HG02884 (cell line): ENCODE measurements around the gene B9D2.

Experiments
- ATAC-seq: cut with Tn5 transposase; IDR thresholded peaks from one replicate; pipeline ENCODE4 v1.9.1; 2021; ENCODE audit warnings: mild to moderate bottlenecking, moderate library complexity; ENCODE audit not compliant: unreplicated experiment

The B9D2 gene

DNA sequence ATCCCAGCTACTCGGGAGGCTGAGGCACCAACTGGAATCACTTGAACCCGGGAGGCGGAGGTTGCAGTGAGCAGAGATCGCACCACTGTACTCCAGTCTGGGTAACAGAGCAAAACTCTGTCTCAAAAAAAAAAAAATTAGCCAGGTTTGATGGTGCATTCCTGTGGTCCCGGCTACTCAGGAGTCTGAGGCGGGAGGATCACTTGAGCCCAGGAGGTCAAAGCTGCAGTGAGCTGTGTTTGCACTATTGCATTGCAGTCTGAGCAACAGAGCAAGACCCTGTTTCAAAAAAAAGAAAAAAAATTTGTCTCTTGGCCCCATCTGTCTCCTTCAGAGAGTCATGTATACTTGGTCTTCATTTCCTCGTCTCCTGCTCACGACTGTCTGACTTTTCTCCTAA, 52.3 kb downstream of the B9D2 start:
- no peak for ATAC-seq

- ATAC-seq, result no peak
These were observed 52.9 kb downstream of the B9D2 start for GRCh38 chr19:41311072-41311471.

- no peak for ATAC-seq
These were observed 53.7 kb downstream of the B9D2 start, which contains the start of gene CCDC97 for GRCh38 chr19:41310033-41310831. CCDC97 (plus strand) TSS chr19:41310172; CDS start chr19:41310311, 139 bp downstream.

GRCh38 chr19:41309180-41310032, 54.5 kb downstream of the B9D2 start:
- no peak for ATAC-seq

DNA sequence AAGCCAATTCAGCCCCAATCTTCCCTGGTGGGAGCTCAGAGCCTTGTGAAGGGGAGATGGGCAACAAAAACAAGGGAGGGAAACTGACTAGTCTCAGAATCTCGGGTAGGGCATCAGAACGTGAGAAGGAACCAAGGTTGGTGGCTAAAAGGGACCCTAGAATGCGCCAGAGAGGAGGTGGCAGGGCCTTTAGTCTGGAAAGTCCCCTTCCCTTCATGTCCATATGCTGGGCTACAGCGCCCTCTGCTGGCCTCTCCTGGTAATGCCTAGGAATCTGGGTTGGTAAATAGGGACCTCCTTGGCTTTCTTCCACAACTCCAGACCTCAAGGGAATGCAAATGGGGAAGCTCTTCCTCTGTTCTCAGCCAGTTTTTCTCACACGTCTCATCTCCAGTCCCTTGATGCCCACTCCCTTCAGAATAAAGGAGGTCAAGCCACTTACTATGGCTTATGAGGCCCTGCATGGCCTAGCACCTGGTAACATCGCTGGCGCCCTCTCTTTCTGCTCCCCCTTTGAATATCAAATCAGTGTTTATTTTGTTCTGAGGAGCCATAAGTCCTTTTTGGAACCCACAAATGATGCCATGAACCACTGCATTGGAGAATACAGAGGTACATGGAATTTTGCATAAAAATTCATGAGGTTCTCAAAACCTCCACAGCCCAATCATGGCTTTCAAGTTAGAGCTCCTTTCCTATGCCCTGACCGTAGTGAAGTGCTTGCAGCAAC, 55.3 kb downstream of the B9D2 start:
- no peak for ATAC-seq

DNA sequence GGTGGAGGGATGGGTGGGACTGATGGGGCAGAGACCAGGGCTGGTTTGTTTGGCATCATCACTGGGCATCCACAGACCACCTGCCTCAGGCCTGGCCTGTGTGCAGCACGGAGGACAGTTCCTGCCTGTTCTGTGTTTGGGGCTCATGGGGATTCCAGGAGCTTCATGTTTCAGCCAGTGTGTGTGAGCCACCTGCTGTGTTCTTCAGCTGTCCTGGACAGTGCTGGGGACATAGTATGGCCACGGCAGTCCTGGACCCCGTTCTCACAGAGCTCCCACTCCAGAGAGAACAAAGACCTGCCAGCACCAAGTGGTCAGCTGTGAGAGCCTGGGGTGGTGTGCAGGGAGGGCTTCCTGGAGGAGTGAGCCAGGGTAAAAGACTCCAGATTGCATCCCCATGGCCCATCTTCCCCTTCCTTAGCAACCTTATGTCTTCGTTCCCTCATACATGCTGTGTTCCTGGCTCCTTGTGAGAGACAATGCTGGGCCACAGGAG, 55.9 kb downstream of the B9D2 start:
- no peak for ATAC-seq

DNA sequence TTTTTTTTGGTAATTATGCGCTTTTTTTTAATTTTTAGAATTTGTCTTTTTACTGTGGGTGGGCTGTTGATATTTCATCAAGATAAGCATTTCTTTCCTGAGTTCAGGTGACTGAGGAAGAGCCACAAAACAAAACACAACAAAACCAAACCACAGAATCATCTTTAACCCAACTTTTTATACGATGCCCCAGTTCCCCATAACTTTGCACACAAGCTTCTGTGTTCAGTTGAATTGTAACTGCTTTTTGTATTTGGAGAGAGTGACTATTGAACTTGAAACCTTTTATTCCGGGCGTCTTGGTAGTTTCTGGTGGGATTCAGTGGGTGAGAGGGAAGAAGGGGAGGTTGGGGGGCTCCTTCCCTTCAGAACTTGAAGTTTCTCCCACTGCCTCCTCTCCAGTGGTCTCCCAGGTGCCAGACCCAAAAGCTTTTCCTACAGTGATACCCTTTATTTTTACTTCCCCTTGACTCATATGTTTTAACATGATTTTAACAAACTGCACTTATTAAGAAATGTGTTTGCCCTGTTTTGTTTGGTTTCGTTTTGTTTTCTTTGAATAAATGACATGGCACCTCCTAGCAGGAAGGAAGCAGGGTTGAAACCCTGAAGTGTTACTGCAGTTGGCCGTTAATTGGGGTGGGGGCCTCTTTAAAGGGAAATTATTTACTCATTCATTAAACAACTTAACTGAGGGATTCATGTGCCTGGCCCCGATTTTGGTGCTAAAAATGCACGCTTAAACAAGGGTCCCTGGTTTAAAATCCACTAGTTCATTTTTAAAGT, 56.7 kb downstream of the B9D2 start:
- ATAC-seq, result no peak

DNA sequence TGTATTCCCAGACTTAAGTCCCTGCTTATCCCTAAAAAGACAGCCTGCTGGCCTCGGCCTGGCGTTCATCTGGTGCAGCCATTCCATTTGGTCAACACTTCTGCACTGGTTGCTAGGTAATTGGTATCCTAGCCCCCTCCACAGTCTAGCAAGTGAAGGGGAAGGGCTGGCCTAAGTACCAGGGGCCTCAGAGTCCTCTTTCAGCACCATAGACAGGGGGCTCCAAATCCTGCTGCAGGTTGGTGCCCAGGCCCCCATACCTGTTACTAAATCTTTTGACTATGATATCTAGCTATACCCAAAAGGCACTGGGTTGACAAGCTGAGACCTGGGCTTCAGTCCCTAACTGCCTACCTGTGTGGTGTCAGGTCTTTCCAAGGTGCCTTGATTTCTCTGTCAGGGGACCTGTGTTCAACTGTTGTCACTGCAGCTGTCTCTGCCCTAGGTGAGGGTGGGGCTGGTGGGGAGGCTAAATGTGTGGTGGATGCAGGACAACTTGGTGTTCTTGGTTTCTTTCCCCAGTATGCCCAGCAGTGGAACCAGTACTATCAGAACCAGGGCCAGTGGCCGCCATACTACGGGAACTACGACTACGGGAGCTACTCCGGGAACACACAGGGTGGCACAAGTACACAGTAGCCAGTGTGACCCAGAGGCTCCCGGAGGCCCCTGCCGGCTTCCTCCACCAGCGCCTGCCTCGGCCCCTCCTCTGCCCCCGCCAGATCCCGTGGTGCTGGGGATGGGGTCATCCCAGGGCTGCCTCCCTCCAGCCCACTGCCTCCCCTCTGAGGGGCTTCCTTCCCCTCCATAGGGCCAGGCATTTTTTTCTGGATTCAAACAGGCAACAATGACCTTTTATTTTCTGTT, 57.8 kb downstream of the B9D2 start:
- ATAC-seq, result no peak

DNA sequence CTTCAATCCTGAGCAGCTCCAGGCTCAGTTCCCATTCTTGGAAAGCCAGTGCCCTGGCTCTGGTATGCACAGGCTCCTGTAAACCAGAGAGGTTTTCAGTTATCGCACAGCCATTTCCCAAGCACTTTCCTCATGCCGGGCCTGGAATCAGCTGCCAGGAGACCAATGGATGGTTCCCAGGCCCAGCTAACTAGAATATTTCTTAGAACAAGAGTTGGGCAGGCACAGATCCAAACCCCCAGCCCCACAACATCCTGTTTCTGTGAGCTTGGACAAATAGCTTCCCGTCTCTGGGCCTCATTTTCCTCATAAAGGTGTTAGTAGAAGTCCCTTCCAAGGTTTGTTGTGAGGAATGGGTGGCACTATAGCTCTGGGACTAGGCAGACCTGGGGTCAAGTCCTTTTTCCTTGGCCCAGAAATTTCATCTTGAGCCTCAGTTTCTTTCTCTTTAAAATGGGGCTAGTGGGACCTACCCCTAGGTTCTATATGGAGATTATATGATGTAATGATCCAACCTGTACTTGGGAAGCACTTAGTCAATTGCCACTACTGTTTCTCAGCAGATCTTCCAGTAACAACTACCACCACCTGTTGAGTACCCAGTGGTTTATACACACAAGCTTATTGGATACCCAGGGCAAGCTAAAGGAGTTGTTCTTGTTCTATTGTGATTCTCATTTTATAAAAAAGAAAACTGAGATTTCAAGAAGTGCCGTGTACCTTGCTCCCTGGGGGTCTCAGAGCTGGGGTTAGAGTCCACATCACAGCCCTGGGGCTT, 59.1 kb downstream of the B9D2 start:
- ATAC-seq, result no peak
